Ovary (tissue), 9 donors: ENCODE results near the gene RASAL2. TPM values are rescaled to one million over a fixed set of nuclear protein-coding genes. Genes with fewer than 3 reads are reported as not detected.

ENCODE experiments used
- DNase-seq, 5 donors: peaks; one replicate each; pipeline ENCODE4 v3.0.0-alpha.2; 2019 to 2020
- H3K27ac ChIP-seq, 2 donors: fragments of 200-600 bp; one replicate each; pipeline versions ENCODE4 v1.5.1 to v1.8.0; 2019 to 2022
- H3K27me3 ChIP-seq: fragments of 200-600 bp; one replicate; pipeline ENCODE4 v1.8.0; 2022
- H3K36me3 ChIP-seq: fragments of 200-600 bp; sonication (generic); one replicate; pipeline ENCODE4 v1.5.1; 2019
- H3K4me1 ChIP-seq: one replicate; pipeline ENCODE4 v1.8.1; 2013; ENCODE audit warnings: mild to moderate bottlenecking, moderate library complexity; ENCODE audit not compliant: insufficient read depth
- H3K4me3 ChIP-seq: fragments of 200-600 bp; sonication (generic); one replicate; pipeline ENCODE4 v1.5.1; 2017
- H3K9me3 ChIP-seq, 2 donors: fragments of 200-600 bp in 1 of 2; sonication (generic) in 1 of 2; one replicate each; pipeline versions ENCODE4 v1.5.1 to v1.8.1; 2013 to 2019; ENCODE audit warnings: mild to moderate bottlenecking in 1 of 2, moderate library complexity in 1 of 2
- EP300 ChIP-seq: sonication (generic); formaldehyde crosslinking; IDR thresholded peaks from one replicate; pipeline ENCODE4 v1.6.1; 2017; ENCODE audit warnings: antibody characterized with exemption
- POLR2A ChIP-seq: fragments of 450-650 bp; IDR thresholded peaks from one replicate; pipeline ENCODE4 v1.6.1; 2017; ENCODE audit warnings: antibody characterized with exemption, mild to moderate bottlenecking, moderate library complexity
- WGBS, 3 donors: extraction: QIAGEN DNeasy Blood & Tissue Kit in 1 of 3; methylation state at CpG; one replicate each; pipeline versions ENCODE4 v1.1.5 to v1.1.7; 2013 to 2017; 5-methylcytosine and 5-hydroxymethylcytosine counted together
- intact Hi-C, 4 donors: fragments of 100-400 bp; cut with DNase I; formaldehyde crosslinking; loops; one replicate each; pipeline versions ENCODE4 v1.11.0 to v1.15.1; 2022 to 2023
- polyA plus RNA-seq, 2 donors: library from polyadenylated mRNA; stranded (reverse); fragments of 200-250 nt in 1 of 2; fragments of 350-450 nt in 1 of 2; fragmentation: Illumina TruSeq in 1 of 2; extraction: RNeasy Lipid Tissue Mini Kit (QIAGEN cat#74804) in 1 of 2; gene quantifications; one replicate each; pipeline ENCODE4 v1.2.3, GENCODE V29; 2013 to 2014
- total RNA-seq, 7 donors: library from RNA; depleted of rRNA in 2 of 7; stranded (reverse); fragments of >200 nt in 2 of 7; fragmentation: NEBNext Ultra II Directional in 3 of 7; extraction: Animal tissue kit (Norgen Biotek cat#: 25700) in 3 of 7; gene quantifications; one replicate each; pipeline versions ENCODE4 v1.1.0 to v1.2.4, GENCODE V29; 2016 to 2023
- TF ChIP-seq, protein P1 (sequence below), 3 donors: fragments of 450-650 bp in 2 of 3; fragments of 200-600 bp in 1 of 3; IDR thresholded peaks; one replicate each; pipeline versions ENCODE4 v1.5.1 to v1.8.0; 2016 to 2022; ENCODE audit warnings: antibody characterized with exemption in 3 of 3, mild to moderate bottlenecking in 1 of 3
- donor health status: DM: no; HTN: no; CAD: no; lungs with moderate emphysema.
- donor health status: DM: no; HTN: no; CAD: no.
- donor health status: Bipolar disorder and iron deficiency.
- donor health status: DM: yes; HTN: yes; CAD: no.
- donor health status: DM: no; HTN: no; CAD: no.
- donor health status: DM: yes; HTN: yes; CAD: no.

The RASAL2 gene
- total and polyA plus RNA-seq, 9 donors, result 4.2 to 20.5 (median 11.5) TPM

DNA sequence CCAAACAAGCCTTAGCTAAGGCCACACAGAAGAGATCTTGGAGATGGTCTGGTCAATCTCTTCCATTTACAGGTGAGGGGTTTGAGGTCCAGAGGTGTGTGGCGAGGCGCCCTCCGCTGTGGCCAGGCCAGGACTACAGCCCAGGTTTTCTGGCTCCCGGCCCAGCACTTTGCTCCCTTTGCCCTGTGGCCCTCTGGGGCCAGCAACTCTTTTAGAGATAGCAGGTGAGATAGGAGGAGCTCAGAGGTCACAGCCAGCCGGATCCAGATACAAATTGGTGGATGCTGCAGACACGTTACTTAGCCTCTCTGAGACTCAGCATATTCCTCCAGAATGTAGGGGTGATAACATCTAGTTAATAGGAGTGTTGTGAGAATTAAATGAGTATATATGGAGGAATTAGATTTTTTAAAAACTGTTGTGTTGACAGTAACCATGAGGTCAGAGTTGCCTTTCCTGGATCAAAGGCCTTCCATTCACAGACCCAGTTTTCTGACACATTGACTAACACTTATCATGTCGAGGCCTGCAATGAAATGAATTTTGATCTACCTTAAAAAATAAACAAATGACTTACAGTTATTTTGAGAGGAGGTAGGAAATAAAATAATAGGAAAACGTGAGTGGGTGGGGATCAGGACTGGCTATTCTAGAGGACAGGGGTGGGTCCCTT lies 435.6 kb downstream of the RASAL2 start:
- no peak overlapping the region for H3K27ac ChIP-seq
- TF ChIP-seq EP300 (no peak), POLR2A (no peak)
- TF ChIP-seq, protein P1, sequence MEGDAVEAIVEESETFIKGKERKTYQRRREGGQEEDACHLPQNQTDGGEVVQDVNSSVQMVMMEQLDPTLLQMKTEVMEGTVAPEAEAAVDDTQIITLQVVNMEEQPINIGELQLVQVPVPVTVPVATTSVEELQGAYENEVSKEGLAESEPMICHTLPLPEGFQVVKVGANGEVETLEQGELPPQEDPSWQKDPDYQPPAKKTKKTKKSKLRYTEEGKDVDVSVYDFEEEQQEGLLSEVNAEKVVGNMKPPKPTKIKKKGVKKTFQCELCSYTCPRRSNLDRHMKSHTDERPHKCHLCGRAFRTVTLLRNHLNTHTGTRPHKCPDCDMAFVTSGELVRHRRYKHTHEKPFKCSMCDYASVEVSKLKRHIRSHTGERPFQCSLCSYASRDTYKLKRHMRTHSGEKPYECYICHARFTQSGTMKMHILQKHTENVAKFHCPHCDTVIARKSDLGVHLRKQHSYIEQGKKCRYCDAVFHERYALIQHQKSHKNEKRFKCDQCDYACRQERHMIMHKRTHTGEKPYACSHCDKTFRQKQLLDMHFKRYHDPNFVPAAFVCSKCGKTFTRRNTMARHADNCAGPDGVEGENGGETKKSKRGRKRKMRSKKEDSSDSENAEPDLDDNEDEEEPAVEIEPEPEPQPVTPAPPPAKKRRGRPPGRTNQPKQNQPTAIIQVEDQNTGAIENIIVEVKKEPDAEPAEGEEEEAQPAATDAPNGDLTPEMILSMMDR (IDR thresholded peaks at IDR 0.05), result no peak
- no peaks in the 10 kb centered on the region for H3K9me3 ChIP-seq
- DNase-seq, result no peak
- H3K4me1 ChIP-seq, result no peaks in the 10 kb centered on the region
- intact Hi-C loops, result loop anchor here in 1 of 4 donors (10.0 kb wide), 1 partner anchor 845 kb away; no protein-coding TSS in a partner anchor
- no peaks in the 10 kb centered on the region for H3K27me3 ChIP-seq
- H3K36me3 ChIP-seq, result no peaks in the 10 kb centered on the region
- H3K4me3 ChIP-seq, result no peak overlapping the region
- 91 to 94% (median 93%) methylated on average over 8 of the region's 8 CpGs for WGBS, 3 donors

DNA sequence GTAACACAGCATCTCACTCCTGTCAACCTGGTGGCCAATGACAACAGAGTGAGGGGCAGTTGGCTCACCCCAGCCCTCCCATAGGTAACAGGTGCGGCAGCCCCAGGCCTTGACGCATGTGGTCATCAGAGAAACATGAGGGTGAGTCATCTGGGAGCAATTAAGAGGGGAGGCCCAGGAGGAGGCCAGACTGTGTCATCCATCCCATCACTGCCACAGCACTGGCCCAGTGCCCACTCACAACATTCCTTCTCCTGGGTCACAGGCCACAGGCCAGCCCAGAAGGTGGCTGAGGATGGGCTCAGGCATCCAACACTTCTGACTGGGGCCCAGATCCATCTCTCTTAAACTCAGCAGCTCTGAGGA lies 436.1 kb downstream of the RASAL2 start:
- H3K4me1 ChIP-seq, result no peaks in the 10 kb centered on the region
- H3K9me3 ChIP-seq, result no peaks in the 10 kb centered on the region
- intact Hi-C loops, result no loop called here
- no peak overlapping the region for H3K27ac ChIP-seq
- H3K27me3 ChIP-seq, result no peaks in the 10 kb centered on the region
- no peak overlapping the region for H3K4me3 ChIP-seq
- TF ChIP-seq POLR2A, result no peak
- TF ChIP-seq, protein P1 (IDR thresholded peaks at IDR 0.05), result no peak
- TF ChIP-seq EP300, result no peak
- DNase-seq, result no peak
- no peaks in the 10 kb centered on the region for H3K36me3 ChIP-seq
- 86 to 94% (median 93%) methylated on average over 2 of the region's 2 CpGs for WGBS, 3 donors

DNA sequence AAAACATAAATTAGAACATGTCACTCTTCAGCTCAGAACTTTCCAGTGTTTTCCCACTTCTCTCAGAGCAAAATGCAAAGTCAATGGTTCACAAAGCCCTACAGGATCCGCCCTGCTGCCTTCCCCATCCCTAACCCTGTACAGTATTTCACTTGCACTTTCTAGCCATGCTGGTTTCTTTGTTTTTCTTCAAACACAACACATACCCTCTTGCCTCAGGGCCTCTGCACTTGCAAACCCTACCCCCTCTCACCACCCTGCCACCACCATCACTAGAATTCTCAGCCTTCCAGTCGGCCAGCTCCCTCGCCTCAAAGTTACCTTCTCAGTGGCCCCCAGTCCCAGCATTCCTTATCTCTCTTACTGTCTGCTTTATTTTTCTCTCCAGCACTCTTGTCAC lies 436.6 kb downstream of the RASAL2 start:
- TF ChIP-seq, protein P1 (IDR thresholded peaks at IDR 0.05), result no peak
- TF ChIP-seq EP300 (no peak), POLR2A (no peak)
- Histone ChIP-seq H3K9me3 (no peaks in the 10 kb centered on the region), H3K4me3 (no peak overlapping the region), H3K27ac (no peak overlapping the region), H3K27me3 (no peaks in the 10 kb centered on the region), H3K4me1 (no peaks in the 10 kb centered on the region), H3K36me3 (no peaks in the 10 kb centered on the region)
- intact Hi-C loops, result no loop called here
- WGBS, 3 donors, result 90 to 92% (median 91%) methylated on average over 3 of the region's 3 CpGs
- DNase-seq, result no peak

DNA sequence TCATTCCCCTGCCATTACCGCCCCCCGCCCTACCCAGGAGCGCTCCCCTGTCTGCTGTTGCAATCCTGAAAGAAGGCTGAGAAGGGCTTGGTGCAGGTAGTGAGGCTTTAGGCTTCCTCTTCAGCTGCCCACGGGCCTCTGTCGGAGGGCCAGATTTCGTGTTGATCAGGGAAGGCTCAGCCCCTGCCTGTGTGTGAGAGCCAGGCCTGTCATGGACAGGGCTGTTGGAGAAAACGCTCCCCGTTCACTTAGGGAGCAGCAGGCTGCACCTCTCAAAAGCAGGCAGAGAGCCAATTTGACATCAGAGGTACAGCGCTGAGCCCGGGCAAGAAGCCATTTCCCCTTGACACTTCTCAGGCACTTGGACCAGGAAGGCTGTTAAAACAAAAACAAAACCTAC lies 438.0 kb downstream of the RASAL2 start:
- no peaks in the 10 kb centered on the region for H3K36me3 ChIP-seq
- TF ChIP-seq EP300 (no peak), POLR2A (no peak)
- TF ChIP-seq, protein P1 (IDR thresholded peaks at IDR 0.05), result no peak
- no peak overlapping the region for H3K27ac ChIP-seq
- WGBS, 3 donors, result 44 to 46% (median 45%) methylated on average over 10 of the region's 10 CpGs
- intact Hi-C loops, result no loop called here
- H3K27me3 ChIP-seq, result no peaks in the 10 kb centered on the region
- DNase-seq, result peak in 1 of 5 donors; percentile 24
- peaks cover 1% of the 10 kb centered on the region for H3K4me1 ChIP-seq
- H3K4me3 ChIP-seq, result no peak overlapping the region
- no peaks in the 10 kb centered on the region for H3K9me3 ChIP-seq
